Erythroblast (primary cell): ENCODE results near the gene ZCCHC7.

ENCODE experiments used
- DNase-seq, 2 experiments: peaks; one replicate each; lab custom pipeline; 2025; lab: John Stamatoyannopoulos, UW
- GATA1 ChIP-seq: IDR thresholded peaks from 2 replicates; pipeline ENCODE4 v1.6.1; 2011; ENCODE audit warnings: low read depth, mild to moderate bottlenecking, control low read depth, low read length, moderate library complexity
- POLR2A ChIP-seq: IDR thresholded peaks from 2 replicates; pipeline ENCODE4 v1.6.1; 2011; ENCODE audit warnings: mild to moderate bottlenecking, low read length

ZCCHC7 gene

DNA sequence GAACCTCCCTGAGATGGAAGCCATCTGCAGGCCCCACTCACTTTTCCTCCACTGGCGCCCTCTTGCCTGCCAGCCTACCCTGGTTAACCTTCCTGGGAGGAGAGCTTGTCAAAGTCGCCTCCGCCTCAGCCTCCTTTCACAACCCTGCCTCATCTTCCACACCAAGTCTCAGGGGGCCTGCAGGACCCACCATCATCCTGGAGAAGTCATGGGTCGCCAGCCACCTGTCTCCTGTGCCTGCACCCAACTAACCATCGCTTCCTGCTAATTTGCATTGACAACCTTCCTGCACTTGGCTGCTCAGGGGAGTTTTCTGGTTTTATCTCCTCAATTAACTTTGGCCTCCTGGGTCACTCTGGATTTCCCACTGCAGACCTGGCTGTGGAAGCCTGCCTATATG, 249.3 kb downstream of the ZCCHC7 start:
- no peak for DNase-seq
- TF ChIP-seq GATA1 (no peak), POLR2A (no peak)

DNA sequence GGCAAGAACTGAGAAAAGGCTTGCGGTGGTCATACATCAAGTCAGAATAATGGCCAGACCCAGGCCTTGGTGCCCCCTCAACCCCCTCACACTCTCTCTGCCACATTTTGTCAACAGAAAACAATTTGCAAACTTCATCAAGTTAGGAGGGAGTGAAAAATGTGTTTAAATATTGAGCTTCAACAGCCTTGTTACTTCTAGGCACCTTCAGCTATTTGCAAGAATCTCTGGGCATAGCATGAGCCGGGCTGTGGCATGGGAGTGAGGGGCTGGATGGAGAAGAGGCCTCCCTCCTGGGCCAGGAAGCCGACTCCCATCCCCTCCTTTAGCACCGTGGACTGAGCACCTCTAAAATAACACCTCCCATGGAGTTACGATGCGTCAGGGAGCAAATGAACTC, 249.9 kb downstream of the ZCCHC7 start:
- no peak for DNase-seq
- TF ChIP-seq GATA1: no peak

DNA sequence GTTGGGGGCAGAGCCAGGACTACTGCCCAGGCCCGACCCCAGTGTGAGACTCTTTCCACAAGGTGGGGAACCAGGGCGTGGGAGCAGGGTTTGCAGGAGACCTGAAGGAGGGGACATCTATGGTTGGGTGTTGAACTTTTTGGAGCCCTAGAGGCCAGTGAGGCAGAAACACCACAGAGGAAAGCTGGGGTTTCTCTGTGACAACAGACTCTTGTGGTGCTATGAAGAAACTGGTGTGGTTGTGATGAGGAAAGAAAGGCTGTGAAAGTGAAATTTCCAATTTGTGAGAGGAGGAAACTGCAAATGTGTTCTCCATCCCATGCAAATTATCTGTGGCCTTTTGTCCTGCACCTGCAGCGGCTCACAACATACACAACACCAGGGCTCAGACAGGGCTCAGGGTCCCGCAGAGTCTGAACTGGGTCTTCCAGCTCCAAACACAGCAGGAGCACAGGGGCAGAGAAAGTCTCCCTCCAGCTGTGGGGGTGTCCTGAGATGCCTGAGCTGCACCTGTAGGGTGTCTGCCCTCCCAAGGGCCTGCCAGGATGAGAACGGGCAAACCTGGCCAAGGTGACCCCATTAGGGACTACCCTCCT, 250.7 kb downstream of the ZCCHC7 start:
- TF ChIP-seq POLR2A (no peak), GATA1 (no peak)
- no peak for DNase-seq

DNA sequence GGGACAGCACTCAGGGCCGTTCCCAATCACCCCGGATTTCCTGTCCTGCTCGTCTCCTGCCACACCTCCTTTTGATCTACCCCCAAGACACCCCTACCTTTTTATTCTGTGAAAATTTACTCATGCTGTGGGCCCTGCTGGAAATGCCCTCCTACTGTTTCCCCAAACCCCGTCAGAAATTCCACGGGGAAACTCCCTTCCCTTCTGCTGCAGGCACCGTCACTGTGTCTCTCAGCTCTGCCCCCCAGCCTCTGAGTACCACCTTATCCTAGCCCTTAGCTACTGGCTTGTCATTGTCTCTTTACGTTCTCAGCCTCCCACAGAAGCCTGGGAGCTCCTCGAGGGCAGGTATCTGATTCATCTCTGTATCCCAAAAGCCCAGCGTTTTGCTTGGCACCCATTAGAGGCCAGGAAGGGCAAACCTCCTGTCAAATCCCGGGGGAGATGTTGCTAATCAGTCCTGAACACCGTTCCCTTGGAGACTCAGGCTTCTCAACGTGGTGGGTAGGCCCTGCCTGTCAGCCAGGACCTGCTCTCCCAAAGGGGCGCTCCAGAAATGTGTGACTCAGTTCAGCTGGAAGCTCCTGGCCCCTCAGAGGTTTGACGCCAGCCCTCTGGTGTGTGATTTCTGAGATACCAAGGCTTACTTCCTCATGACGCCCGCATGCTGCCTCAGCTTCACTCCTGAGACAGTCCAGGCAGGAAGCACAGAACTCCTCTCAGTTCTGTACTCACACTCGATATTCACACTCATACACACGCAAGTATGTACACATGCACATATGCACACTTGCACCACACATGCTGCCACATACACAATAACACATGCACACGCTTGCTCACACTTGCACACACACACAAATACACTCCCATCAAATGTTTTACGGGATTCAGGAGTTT, 251.4 kb downstream of the ZCCHC7 start:
- no peak for DNase-seq
- TF ChIP-seq POLR2A (no peak), GATA1 (no peak)

DNA sequence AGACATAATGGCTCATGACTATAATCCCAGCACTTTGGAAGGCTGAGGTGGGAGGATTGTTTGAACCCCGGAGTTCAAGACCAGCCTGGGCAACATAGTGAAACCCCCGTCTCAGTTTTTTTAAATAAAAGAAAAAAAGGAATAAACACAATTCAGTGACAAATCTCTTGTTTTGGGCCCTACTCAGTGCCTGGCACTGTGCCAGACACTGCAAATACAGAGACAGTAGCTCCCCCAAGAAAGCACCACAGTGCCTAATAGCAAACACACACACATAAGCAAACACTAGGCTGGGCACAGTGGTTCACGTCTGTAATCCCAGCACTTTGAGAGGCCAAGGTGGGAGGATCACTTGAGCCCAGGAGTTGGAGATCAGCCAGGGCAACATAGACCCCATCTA, 252.5 kb downstream of the ZCCHC7 start:
- TF ChIP-seq GATA1 (no peak), POLR2A (no peak)
- no peak for DNase-seq

DNA sequence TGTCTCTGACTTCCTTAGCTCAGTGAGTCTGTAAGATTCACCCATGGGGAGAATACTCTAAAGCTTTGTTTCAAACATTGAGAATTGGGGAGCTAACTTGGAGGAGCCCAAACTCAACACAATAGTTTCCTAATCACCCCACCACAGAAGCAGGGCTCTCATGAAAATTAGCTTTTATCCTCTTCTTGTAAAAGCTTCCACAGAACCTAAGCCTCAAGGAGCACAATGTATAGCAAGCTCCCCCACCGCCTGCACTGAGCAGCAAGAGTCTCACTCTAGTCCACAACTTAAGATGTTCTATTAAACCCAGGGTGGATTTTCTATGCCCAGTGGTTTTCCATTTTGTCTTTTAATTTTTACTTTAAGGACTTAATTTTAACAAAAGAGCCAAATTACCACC, 253.2 kb downstream of the ZCCHC7 start:
- TF ChIP-seq POLR2A: no peak
- no peak for TF ChIP-seq GATA1
- no peak for DNase-seq

DNA sequence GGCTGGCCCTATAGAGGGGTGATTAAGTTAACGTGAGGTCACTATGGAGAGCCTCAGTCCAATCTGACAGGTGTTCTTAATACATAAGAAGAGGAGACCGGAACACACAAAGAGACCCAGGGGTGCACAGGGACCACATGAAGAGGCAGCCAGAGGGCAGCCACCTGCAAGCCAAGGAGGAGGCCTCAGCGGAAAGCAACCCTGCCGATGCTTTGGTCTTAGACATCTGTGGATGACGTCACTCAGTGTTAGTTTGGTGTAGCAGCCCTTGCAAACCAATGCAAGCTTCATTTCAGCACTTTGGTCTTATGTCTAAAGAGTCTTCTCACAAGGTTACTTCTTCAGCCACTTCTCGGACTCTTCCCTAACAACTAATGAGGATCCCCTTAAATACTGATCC, 254.5 kb downstream of the ZCCHC7 start:
- no peak for DNase-seq

DNA sequence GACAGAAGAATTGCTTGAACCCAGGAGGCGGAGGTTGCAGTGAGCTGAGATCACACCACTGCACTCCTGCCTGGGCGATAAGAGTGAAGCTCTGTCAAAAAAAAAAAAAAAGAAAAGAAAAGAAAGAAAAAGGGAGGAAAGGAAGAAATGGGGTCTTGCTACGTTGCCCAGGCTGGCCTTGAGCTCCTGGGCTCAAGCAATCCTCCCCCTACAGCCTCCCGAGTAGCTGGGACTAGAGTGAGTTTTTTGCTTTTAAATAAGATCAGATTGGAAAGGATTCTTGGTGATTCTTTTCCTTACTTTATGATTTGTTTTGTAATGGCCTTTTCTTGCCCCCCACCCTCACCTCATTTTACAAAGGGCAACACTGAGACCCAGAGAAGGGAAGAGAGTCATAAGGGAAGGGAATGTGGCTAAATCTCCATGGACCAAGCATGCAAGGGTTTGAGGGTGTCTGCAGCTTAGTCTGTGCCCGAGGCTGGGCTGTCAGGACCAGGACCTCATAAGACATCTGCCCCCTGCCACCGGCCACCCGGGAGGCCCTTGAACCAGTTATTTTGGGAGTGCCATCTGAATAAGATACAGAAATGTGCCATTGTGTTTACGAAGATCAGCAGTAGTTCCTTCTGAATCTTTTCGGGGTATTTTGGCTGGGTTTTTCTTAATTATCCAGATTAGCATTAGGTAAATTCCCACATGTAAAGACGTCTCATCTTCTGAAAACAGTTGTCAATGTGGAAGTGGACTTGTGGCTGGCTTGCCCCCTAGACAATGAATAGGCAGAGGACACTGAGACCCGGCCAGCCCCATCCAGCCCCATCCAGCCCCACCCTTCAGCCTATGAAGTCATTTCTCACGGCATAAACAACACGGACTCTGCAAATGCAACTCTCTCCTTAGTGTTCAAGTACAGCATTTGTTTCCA, 257.6 kb downstream of the ZCCHC7 start:
- TF ChIP-seq GATA1: no peak
- TF ChIP-seq POLR2A: no peak
- DNase-seq: no peak

More for the DNA sequence above, 254.5 kb downstream of the ZCCHC7 start:
- no peak for TF ChIP-seq GATA1
- TF ChIP-seq POLR2A: no peak

DNA sequence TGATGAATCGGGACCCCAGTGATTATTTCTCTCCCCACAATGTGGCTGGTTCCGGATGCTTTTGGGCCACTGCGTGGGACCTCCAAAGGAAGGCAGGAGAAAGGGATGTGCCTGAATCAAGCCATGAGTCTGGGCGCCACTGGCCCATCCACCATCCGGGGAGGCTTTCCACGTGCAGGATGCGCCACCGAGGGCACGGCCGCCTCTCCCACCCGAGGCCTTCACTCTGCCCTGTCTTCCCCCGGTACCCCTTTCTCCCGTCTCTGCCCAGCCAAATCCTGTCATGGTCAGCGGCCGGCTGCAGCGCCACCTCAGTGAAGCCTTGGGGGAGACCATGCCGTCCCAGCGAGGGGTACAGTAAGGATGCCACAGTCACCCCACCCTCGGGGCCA, 258.2 kb downstream of the ZCCHC7 start:
- TF ChIP-seq POLR2A (no peak), GATA1 (no peak)
- no peak for DNase-seq

DNA sequence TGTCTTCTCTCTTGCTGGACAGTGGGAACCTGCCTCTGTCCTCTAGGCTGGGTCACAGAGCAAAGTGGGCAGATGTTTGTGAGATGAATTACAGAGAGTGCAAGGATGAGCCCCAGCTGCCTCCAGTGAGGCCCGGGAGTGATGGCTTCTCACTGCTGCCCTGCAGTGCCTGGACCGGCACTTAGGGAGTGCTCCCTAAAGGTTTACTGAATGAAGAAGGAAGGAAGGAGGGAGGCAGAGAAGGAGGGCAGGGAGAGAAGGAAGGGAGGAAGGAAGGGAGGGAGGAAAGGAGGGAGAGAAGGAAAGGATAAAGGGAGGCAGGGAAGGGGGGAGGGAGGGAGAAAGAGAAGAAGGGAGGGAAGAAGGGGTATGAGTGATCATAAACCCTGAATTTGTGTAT, 259.5 kb downstream of the ZCCHC7 start:
- no peak for DNase-seq
- no peak for TF ChIP-seq POLR2A
- no peak for TF ChIP-seq GATA1

DNA sequence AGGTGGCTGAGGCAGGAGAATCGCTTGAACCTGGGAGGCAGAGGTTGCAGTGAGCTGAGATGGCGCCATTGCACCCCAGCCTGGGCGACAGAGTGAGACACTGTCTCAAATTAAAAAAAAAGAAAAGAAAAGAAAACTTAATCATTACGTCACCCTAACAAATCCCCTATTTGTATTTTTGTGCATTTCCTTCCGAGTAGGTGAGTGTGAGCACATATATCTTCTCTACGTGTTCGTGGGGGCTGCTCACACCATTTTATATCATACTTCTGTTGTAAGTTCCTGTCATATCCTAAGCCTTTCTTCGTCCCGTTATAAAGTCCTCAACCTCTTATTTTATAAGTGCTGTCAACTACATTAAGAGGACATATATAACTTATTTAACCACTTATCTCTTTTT, 260.2 kb downstream of the ZCCHC7 start:
- no peak for DNase-seq
- TF ChIP-seq POLR2A: no peak
- no peak for TF ChIP-seq GATA1

DNA sequence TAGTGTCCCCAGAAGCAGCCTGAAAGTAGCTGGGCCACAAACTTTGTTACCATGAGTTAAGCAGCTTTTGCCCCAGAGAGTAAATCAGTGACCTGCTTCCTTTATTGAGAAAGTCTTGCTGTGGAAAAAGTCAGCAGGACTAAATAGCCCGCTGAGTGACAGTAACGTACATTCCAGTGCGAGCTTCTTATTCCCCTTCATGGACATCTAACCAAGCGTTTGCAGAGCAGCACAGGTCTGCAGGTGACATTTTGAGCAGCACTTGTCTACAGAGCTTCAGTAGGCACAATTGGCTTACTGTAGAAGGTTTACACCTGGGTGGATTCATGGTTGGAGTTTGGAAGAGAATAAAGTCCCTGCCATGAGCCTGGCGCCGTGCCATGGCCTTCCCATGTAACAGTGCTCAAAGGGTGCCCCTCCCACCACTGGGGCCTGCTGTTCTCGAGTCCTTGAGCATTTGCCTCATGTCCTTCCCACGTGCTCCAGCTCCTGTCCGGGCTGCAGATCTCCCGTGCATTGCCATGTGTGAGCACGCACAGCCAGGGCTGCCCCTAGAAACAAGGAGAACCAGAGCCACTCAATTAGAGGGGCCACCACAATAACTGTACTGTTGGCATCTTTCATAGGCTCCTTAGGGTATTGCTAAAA, 260.8 kb downstream of the ZCCHC7 start:
- DNase-seq: no peak
- no peak for TF ChIP-seq GATA1
- TF ChIP-seq POLR2A: no peak

DNA sequence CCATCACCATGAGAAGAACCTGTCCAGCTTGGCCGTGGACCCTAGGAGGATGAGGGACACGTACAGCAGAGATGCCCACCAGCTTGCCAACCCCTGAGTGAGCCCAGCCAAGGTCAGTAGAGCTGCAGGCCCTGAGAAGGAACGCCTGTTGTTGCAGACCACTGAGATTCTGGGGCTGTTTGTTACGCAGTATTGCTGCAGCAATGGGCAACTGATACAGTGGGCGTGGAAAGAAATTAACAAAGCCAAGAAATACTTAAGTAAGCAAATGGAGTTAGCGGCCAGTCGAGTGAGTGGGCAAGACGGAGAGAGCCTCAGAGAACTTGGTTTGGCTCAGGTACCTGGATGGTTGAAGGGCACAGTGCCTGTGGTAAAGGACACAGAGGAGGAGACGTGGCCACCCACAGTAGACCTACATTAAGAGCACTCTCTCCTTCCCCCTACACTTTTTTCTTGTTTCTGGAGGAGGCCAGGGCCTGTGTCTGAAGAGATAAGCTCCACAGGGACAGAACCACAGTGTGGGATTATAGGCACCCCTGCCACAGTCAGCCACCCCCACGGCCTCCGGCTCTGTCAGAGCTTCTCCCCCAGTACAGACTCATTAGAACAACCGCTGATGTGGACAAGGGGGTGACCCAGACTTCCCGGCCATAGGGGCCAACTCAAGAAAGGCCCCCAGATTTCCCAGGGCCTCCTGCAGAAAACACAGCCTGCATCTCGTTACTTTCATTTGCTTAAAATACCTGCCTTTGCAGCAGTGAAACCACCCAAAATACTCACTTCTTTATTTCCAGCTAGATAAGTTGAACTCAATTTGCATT, 262.0 kb downstream of the ZCCHC7 start:
- TF ChIP-seq GATA1 (no peak), POLR2A (no peak)
- no peak for DNase-seq
